HepG2 (cell line): ENCODE data around the gene SPTBN4. TPM values are rescaled to one million over a fixed set of nuclear protein-coding genes. Genes with fewer than 3 reads are reported as not detected.

Experiments used
- ATRX ChIP-seq: sonication (generic); formaldehyde crosslinking; IDR thresholded peaks from 2 replicates; pipeline ENCODE4 v1.4.0; 2020; ENCODE audit warnings: missing genetic modification reagents, borderline replicate concordance
- BCLAF1 ChIP-seq: fragments of 450-650 bp; IDR thresholded peaks from 2 replicates; pipeline ENCODE4 v1.6.1; 2017; ENCODE audit warnings: mild to moderate bottlenecking
- ELF1 ChIP-seq: sonication (generic); formaldehyde crosslinking; IDR thresholded peaks from 2 replicates; pipeline ENCODE4 v1.4.0; 2020; ENCODE audit warnings: missing genetic modification reagents
- FOXO1 ChIP-seq: sonication (generic); formaldehyde crosslinking; IDR thresholded peaks from 2 replicates; pipeline ENCODE4 v1.4.0; 2020; ENCODE audit warnings: missing genetic modification reagents
- HCFC1 ChIP-seq: fragments of 150-350 bp; IDR thresholded peaks from 2 replicates; pipeline ENCODE4 v1.6.1; 2014; ENCODE audit warnings: low read depth, low read length
- IRX3 ChIP-seq: sonication (generic); formaldehyde crosslinking; IDR thresholded peaks from 2 replicates; pipeline ENCODE4 v1.8.1; 2023; ENCODE audit warnings: mild to moderate bottlenecking, low read depth, missing genetic modification reagents, borderline replicate concordance
- JUN ChIP-seq: sonication (generic); formaldehyde crosslinking; IDR thresholded peaks from 2 replicates; pipeline ENCODE4 v1.4.0; 2020; ENCODE audit warnings: mild to moderate bottlenecking, missing genetic modification reagents
- KLF13 ChIP-seq: sonication (generic); formaldehyde crosslinking; IDR thresholded peaks from 2 replicates; pipeline ENCODE4 v1.4.0; 2020; ENCODE audit warnings: mild to moderate bottlenecking, missing genetic modification reagents
- KLF16 ChIP-seq, 2 experiments: sonication (generic) in 1 of 2; formaldehyde crosslinking in 1 of 2; IDR thresholded peaks; 2 replicates each; pipeline versions ENCODE4 v1.6.1 to v1.8.0; 2016 to 2023; ENCODE audit warnings: missing genetic modification reagents in 2 of 2, missing compliant biosample characterization in 1 of 2
- MAF1 ChIP-seq: sonication (generic); formaldehyde crosslinking; IDR thresholded peaks from 2 replicates; pipeline ENCODE4 v1.5.0; 2020; ENCODE audit warnings: missing genetic modification reagents, borderline replicate concordance
- MED13 ChIP-seq: sonication (generic); formaldehyde crosslinking; IDR thresholded peaks from 2 replicates; pipeline ENCODE4 v1.5.0; 2020; ENCODE audit warnings: missing genetic modification reagents
- NFKBIZ ChIP-seq: IDR thresholded peaks from 2 replicates; pipeline ENCODE4 v1.6.1; 2018; ENCODE audit warnings: missing genetic modification reagents, missing compliant biosample characterization
- REPIN1 ChIP-seq: sonication (generic); formaldehyde crosslinking; IDR thresholded peaks from 2 replicates; pipeline ENCODE4 v1.8.0; 2022; ENCODE audit warnings: missing genetic modification reagents, low read depth, mild to moderate bottlenecking, borderline replicate concordance
- SIX1 ChIP-seq: sonication (generic); formaldehyde crosslinking; IDR thresholded peaks from 2 replicates; pipeline ENCODE4 v1.4.0; 2020; ENCODE audit warnings: missing genetic modification reagents, borderline replicate concordance
- SYNCRIP ChIP-seq: fragments of 200-400 bp; formaldehyde crosslinking; IDR thresholded peaks from 2 replicates; pipeline ENCODE4 v1.6.1; 2018; ENCODE audit warnings: mild to moderate bottlenecking, low read depth, low read length; ENCODE audit not compliant: insufficient read depth
- ZBTB1 ChIP-seq: sonication (generic); formaldehyde crosslinking; IDR thresholded peaks from 2 replicates; pipeline ENCODE4 v1.4.0; 2020; ENCODE audit warnings: missing genetic modification reagents, borderline replicate concordance
- ZBTB2 ChIP-seq: sonication (generic); formaldehyde crosslinking; IDR thresholded peaks from 2 replicates; pipeline ENCODE4 v1.8.0; 2022; ENCODE audit warnings: low read depth, missing genetic modification reagents
- ZBTB7B ChIP-seq: sonication (generic); formaldehyde crosslinking; IDR thresholded peaks from 2 replicates; pipeline ENCODE4 v1.4.0; 2020; ENCODE audit warnings: missing genetic modification reagents
- ZBTB8A ChIP-seq: sonication (generic); formaldehyde crosslinking; IDR thresholded peaks from 2 replicates; pipeline ENCODE4 v1.4.0; 2020; ENCODE audit warnings: mild to moderate bottlenecking, low read depth, missing genetic modification reagents, borderline replicate concordance
- ZKSCAN8 ChIP-seq: IDR thresholded peaks from 2 replicates; pipeline ENCODE4 v1.6.1; 2016; ENCODE audit warnings: borderline replicate concordance, missing genetic modification reagents, missing compliant biosample characterization
- ZNF292 ChIP-seq: sonication (generic); formaldehyde crosslinking; IDR thresholded peaks from 2 replicates; pipeline ENCODE4 v1.8.1; 2022; ENCODE audit warnings: mild to moderate bottlenecking, low read depth, missing genetic modification reagents, borderline replicate concordance
- ZNF678 ChIP-seq: sonication (generic); formaldehyde crosslinking; IDR thresholded peaks from 2 replicates; pipeline ENCODE4 v1.4.0; 2020; ENCODE audit warnings: mild to moderate bottlenecking, missing genetic modification reagents
- ZNF687 ChIP-seq: sonication (generic); formaldehyde crosslinking; IDR thresholded peaks from 2 replicates; pipeline ENCODE4 v1.5.1; 2020; ENCODE audit warnings: mild to moderate bottlenecking, missing genetic modification reagents, moderate library complexity
- polyA plus RNA-seq, 8 experiments: library from polyadenylated mRNA; depleted of rRNA in 3 of 8; stranded (reverse) in 7 of 8; unstranded in 1 of 8; fragments of >200 nt; fragmentation: Illumina TruSeq in 4 of 8; extraction: Trizol in 4 of 8; gene quantifications; 2 replicates each; pipeline versions ENCODE4 v1.2.1 to v1.2.3, GENCODE V29; 2011 to 2016; ENCODE audit warnings: low read depth in 4 of 8, missing spikeins in 1 of 8, mixed read lengths in 1 of 8; ENCODE audit not compliant: insufficient read depth in 1 of 8
- total RNA-seq, 5 experiments: library from RNA; depleted of rRNA; stranded (reverse); fragments of >200 nt; fragmentation: Illumina TruSeq; extraction: Trizol; gene quantifications; 2 replicates each; pipeline ENCODE4 v1.2.3, GENCODE V29; 2016; ENCODE audit warnings: low read depth in 1 of 5

SPTBN4 gene
- total and polyA plus RNA-seq, 2 of the 13 experiments (the other 11 are each of a cell fraction or from before 2014, with no cell fraction given) = 0.11 TPM

- TF ChIP-seq FOXO1 (no peak), ZKSCAN8 (no peak), ZNF687 (CRISPR knock-in tag) (peak; percentile 93), BCLAF1 (no peak), ZBTB8A (no peak), JUN (CRISPR knock-in tag) (no peak), ZBTB1 (CRISPR knock-in tag) (no peak), MED13 (no peak), KLF13 (CRISPR knock-in tag) (no peak), ELF1 (no peak), ZBTB7B (CRISPR knock-in tag) (no peak), SYNCRIP (no peak), ZBTB2 (CRISPR knock-in tag) (no peak), KLF16 (CRISPR knock-in tag; IDR thresholded peaks at IDR 0.05) (no peak), ZNF678 (CRISPR knock-in tag) (no peak), NFKBIZ (no peak), REPIN1 (no peak), ZNF292 (CRISPR knock-in tag) (no peak), ATRX (no peak), IRX3 (CRISPR knock-in tag) (no peak), SIX1 (CRISPR knock-in tag) (no peak), HCFC1 (no peak), MAF1 (no peak)
Measured at GRCh38 chr19:40605216-40605971, 138.6 kb downstream of the SPTBN4 start (continued).
